ENCODE measurements around the gene ADCY4.

Gene ADCY4

DNA sequence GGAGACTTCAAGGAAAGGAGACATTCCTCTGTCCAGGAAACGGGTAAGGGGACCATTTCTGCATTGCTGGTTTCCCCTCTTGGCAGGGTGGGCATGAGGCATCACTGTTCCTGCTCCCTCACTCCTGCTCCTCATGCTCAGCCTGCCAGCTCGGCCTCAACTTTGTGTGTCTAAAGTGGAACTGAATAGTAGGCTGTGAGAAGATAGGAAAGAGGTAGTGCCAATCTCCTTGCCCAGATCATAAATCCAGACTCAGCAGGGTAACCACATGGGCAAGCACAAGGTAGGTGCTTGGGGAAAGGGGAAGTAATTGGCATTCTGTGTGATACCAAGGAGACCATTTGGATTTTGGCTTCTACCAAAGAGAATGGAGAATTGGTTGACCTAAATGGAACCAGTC is 21.0 kb downstream of the ADCY4 start:
- 0% methylated on average over 1 of the region's 2 CpGs for WGBS (ENCODE audit: insufficient coverage)
- Histone ChIP-seq H3K27ac (ENCODE audit: insufficient read depth in 1 of 2, low read depth in 1 of 2, low read length in 2 of 2, poor library complexity in 1 of 2, severe bottlenecking in 2 of 2) (peak overlapping the region in 1 of 2 experiments; percentile 11), H3K4me1 (ENCODE audit: control extremely low read depth in 1 of 4, control insufficient read depth in 4 of 4, insufficient read depth in 4 of 4, low read length in 3 of 4) (peaks cover 18 to 79% (median 70%) of the 10 kb centered on the region in 4 experiments), H3K27me3 (replicated peaks in 2 of 5; ENCODE audit: control insufficient read depth in 4 of 5, insufficient read depth in 5 of 5, low read length in 4 of 5) (no peaks in the 10 kb centered on the region), H3K4me3 (ENCODE audit: control insufficient read depth in 1 of 7, extremely low read depth in 1 of 7, insufficient read depth in 4 of 7, low read depth in 2 of 7, low read length in 6 of 7) (peak overlapping the region in 1 of 7 experiments; percentile 46), H3K36me3 (ENCODE audit: control insufficient read depth in 4 of 4, insufficient read depth in 4 of 4, low read length in 3 of 4) (peaks cover 0 to 6% (median 0%) of the 10 kb centered on the region in 4 experiments), H3K9me3 (ENCODE audit: control extremely low read depth in 1 of 5, control insufficient read depth in 4 of 5, insufficient read depth in 2 of 5, low read depth in 1 of 5, low read length in 4 of 5) (no peaks in the 10 kb centered on the region)
- ChIA-PET CTCF (interaction anchor here (1.0 to 19.1 kb wide), 6 partner anchors 14 to 122 kb away, joined by 3 to 391 read pairs (median 3); partner anchors contain the start of genes ADCY4, CHMP4A, DHRS1 and NFATC4), POLR2A (no interaction called here)
- DNase-seq = peak; percentile 67 to 94 (median 92)

- DNase-seq = peak; percentile 83 to 92 (median 89)
- WGBS (ENCODE audit: insufficient coverage) = 25% methylated on average over 8 of the region's 9 CpGs
Observed at GRCh38 chr14:24312736-24313507, 21.9 kb downstream of the ADCY4 start.

DNA sequence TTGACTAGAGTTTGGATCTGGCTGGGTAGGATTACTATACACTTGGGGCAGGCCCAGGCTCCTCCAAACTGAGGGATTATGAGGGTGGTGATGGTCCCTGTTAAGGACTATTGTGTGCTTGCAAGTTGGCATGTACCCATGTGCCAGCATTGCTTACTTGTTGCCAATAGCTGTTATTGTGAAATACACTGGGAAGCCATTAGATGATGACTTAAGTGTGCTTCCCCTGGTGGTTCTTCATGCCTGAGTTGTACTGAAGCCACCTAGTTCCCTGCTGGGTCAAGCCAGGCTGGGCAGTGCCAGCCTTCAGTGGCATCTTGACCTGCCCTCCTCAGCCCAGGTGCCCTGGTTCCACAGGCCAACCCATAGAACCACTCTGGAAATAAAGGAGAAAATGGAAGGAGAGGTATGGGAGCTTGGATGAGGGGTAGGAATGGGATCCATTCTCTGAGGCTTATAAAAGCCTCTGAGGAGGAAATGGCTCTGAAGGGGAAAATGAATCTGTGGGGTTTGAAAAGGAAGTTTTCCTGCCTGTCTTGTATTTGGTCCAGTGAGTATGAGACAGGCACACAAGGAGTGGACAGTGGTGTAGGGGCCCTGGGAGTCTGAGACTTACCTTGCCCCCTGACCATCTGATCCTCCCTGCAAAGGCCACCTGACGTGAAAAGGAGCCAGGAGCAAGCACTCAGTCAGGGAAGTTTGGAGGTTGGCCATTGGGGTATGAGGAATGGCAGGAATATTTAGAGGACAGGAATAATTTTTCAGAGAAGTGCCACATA is 22.8 kb downstream of the ADCY4 start:
- H3K9me3 ChIP-seq (ENCODE audit: control extremely low read depth in 1 of 5, control insufficient read depth in 4 of 5, insufficient read depth in 2 of 5, low read depth in 1 of 5, low read length in 4 of 5) = no peaks in the 10 kb centered on the region
- DNase-seq = peak in 1 of 3 donors; percentile 57
- H3K4me3 ChIP-seq (ENCODE audit: control insufficient read depth in 1 of 7, extremely low read depth in 1 of 7, insufficient read depth in 4 of 7, low read depth in 2 of 7, low read length in 6 of 7) = peak overlapping the region in 4 of 7 experiments; percentile 26 to 68 (median 58)
- no peaks in the 10 kb centered on the region for H3K27me3 ChIP-seq (replicated peaks in 2 of 5; ENCODE audit: control insufficient read depth in 4 of 5, insufficient read depth in 5 of 5, low read length in 4 of 5)
- no CpG with 5 or more reads among the region's 1 CpG for WGBS (ENCODE audit: insufficient coverage)
- peaks cover 0 to 19% (median 5%) of the 10 kb centered on the region in 4 experiments for H3K36me3 ChIP-seq (ENCODE audit: control insufficient read depth in 4 of 4, insufficient read depth in 4 of 4, low read length in 3 of 4)
- peak overlapping the region in 1 of 2 experiments; percentile 36 for H3K27ac ChIP-seq (ENCODE audit: insufficient read depth in 1 of 2, low read depth in 1 of 2, low read length in 2 of 2, poor library complexity in 1 of 2, severe bottlenecking in 2 of 2)
- peaks cover 19 to 84% (median 71%) of the 10 kb centered on the region in 4 experiments for H3K4me1 ChIP-seq (ENCODE audit: control extremely low read depth in 1 of 4, control insufficient read depth in 4 of 4, insufficient read depth in 4 of 4, low read length in 3 of 4)
- ChIA-PET POLR2A (interaction anchor here (1.2 to 1.4 kb wide), 3 partner anchors 13 to 117 kb away, joined by 5 read pairs; partner anchors contain the start of gene TM9SF1), CTCF (interaction anchor here (0.8 to 19.1 kb wide), 7 partner anchors 12 to 150 kb away, joined by 3 to 391 read pairs (median 5); partner anchors contain the start of genes ADCY4, DHRS1, NOP9 and TINF2)

More at GRCh38 chr14:24312736-24313507, 21.9 kb downstream of the ADCY4 start:
- ChIA-PET POLR2A (interaction anchor here (0.9 to 1.4 kb wide), 4 partner anchors 12 to 42 kb away, joined by 3 to 5 read pairs (median 4); partner anchors contain the start of gene RABGGTA), CTCF (interaction anchor here (0.8 to 19.1 kb wide), 8 partner anchors 13 to 151 kb away, joined by 3 to 391 read pairs (median 3); partner anchors contain the start of genes ADCY4, CHMP4A, DHRS1 and NOP9)
- no peaks in the 10 kb centered on the region for H3K27me3 ChIP-seq (replicated peaks in 2 of 5; ENCODE audit: control insufficient read depth in 4 of 5, insufficient read depth in 5 of 5, low read length in 4 of 5)
- peak overlapping the region in 1 of 2 experiments; percentile 36 for H3K27ac ChIP-seq (ENCODE audit: insufficient read depth in 1 of 2, low read depth in 1 of 2, low read length in 2 of 2, poor library complexity in 1 of 2, severe bottlenecking in 2 of 2)
- H3K9me3 ChIP-seq (ENCODE audit: control extremely low read depth in 1 of 5, control insufficient read depth in 4 of 5, insufficient read depth in 2 of 5, low read depth in 1 of 5, low read length in 4 of 5) = no peaks in the 10 kb centered on the region
- H3K4me3 ChIP-seq (ENCODE audit: control insufficient read depth in 1 of 7, extremely low read depth in 1 of 7, insufficient read depth in 4 of 7, low read depth in 2 of 7, low read length in 6 of 7) = peak overlapping the region in 4 of 7 experiments; percentile 13 to 58 (median 34)
- H3K36me3 ChIP-seq (ENCODE audit: control insufficient read depth in 4 of 4, insufficient read depth in 4 of 4, low read length in 3 of 4) = peaks cover 0 to 11% (median under 1%) of the 10 kb centered on the region in 4 experiments
- peaks cover 19 to 89% (median 73%) of the 10 kb centered on the region in 4 experiments for H3K4me1 ChIP-seq (ENCODE audit: control extremely low read depth in 1 of 4, control insufficient read depth in 4 of 4, insufficient read depth in 4 of 4, low read length in 3 of 4)

DNA sequence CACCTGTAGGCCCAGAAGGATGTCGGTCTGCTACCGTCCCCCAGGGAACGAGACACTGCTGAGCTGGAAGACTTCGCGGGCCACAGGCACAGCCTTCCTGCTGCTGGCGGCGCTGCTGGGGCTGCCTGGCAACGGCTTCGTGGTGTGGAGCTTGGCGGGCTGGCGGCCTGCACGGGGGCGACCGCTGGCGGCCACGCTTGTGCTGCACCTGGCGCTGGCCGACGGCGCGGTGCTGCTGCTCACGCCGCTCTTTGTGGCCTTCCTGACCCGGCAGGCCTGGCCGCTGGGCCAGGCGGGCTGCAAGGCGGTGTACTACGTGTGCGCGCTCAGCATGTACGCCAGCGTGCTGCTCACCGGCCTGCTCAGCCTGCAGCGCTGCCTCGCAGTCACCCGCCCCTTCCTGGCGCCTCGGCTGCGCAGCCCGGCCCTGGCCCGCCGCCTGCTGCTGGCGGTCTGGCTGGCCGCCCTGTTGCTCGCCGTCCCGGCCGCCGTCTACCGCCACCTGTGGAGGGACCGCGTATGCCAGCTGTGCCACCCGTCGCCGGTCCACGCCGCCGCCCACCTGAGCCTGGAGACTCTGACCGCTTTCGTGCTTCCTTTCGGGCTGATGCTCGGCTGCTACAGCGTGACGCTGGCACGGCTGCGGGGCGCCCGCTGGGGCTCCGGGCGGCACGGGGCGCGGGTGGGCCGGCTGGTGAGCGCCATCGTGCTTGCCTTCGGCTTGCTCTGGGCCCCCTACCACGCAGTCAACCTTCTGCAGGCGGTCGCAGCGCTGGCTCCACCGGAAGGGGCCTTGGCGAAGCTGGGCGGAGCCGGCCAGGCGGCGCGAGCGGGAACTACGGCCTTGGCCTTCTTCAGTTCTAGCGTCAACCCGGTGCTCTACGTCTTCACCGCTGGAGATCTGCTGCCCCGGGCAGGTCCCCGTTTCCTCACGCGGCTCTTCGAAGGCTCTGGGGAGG is 23.9 kb downstream of the ADCY4 start, which contains the start of gene LTB4R:
TSS of gene LTB4R (plus strand) at position 857 of the 959 bp plus-strand sequence. CDS start 4,150 bp downstream, outside the sequence.
- 6% methylated on average over 99 of the region's 99 CpGs for WGBS (ENCODE audit: insufficient coverage)
- ChIA-PET POLR2A (interaction anchor here (1.0 to 1.4 kb wide), 4 partner anchors 14 to 116 kb away, joined by 4 to 5 read pairs (median 5); partner anchors contain the start of gene TM9SF1), CTCF (interaction anchor here (0.9 to 19.1 kb wide), 14 partner anchors 11 to 149 kb away, joined by 3 to 391 read pairs (median 18); partner anchors contain the start of genes ADCY4, DHRS1, IRF9 and KHNYN)
- Histone ChIP-seq H3K4me1 (ENCODE audit: control extremely low read depth in 1 of 4, control insufficient read depth in 4 of 4, insufficient read depth in 4 of 4, low read length in 3 of 4) (peaks cover 19 to 79% (median 69%) of the 10 kb centered on the region in 4 experiments), H3K9me3 (ENCODE audit: control extremely low read depth in 1 of 5, control insufficient read depth in 4 of 5, insufficient read depth in 2 of 5, low read depth in 1 of 5, low read length in 4 of 5) (no peaks in the 10 kb centered on the region), H3K36me3 (ENCODE audit: control insufficient read depth in 4 of 4, insufficient read depth in 4 of 4, low read length in 3 of 4) (peaks cover 3 to 30% (median 12%) of the 10 kb centered on the region in 4 experiments), H3K27ac (ENCODE audit: insufficient read depth in 1 of 2, low read depth in 1 of 2, low read length in 2 of 2, poor library complexity in 1 of 2, severe bottlenecking in 2 of 2) (peak within 1 kb of the TSS in 1 of 2 experiments; percentile 50), H3K4me3 (ENCODE audit: control insufficient read depth in 1 of 7, extremely low read depth in 1 of 7, insufficient read depth in 4 of 7, low read depth in 2 of 7, low read length in 6 of 7) (peak within 1 kb of the TSS in 6 of 7 experiments; percentile 17 to 68 (median 42)), H3K27me3 (replicated peaks in 2 of 5; ENCODE audit: control insufficient read depth in 4 of 5, insufficient read depth in 5 of 5, low read length in 4 of 5) (no peaks in the 10 kb centered on the region)
- peak; percentile 85 to 94 (median 88) for DNase-seq

- Histone ChIP-seq H3K36me3 (ENCODE audit: control insufficient read depth in 4 of 4, insufficient read depth in 4 of 4, low read length in 3 of 4) (peaks cover 8 to 36% (median 19%) of the 10 kb centered on the region in 4 experiments), H3K9me3 (ENCODE audit: control extremely low read depth in 1 of 5, control insufficient read depth in 4 of 5, insufficient read depth in 2 of 5, low read depth in 1 of 5, low read length in 4 of 5) (no peaks in the 10 kb centered on the region), H3K4me3 (ENCODE audit: control insufficient read depth in 1 of 7, extremely low read depth in 1 of 7, insufficient read depth in 4 of 7, low read depth in 2 of 7, low read length in 6 of 7) (peak overlapping the region in 6 of 7 experiments; percentile 6 to 68 (median 42)), H3K4me1 (ENCODE audit: control extremely low read depth in 1 of 4, control insufficient read depth in 4 of 4, insufficient read depth in 4 of 4, low read length in 3 of 4) (peaks cover 19 to 75% (median 66%) of the 10 kb centered on the region in 4 experiments), H3K27ac (ENCODE audit: insufficient read depth in 1 of 2, low read depth in 1 of 2, low read length in 2 of 2, poor library complexity in 1 of 2, severe bottlenecking in 2 of 2) (peak overlapping the region in 1 of 2 experiments; percentile 40), H3K27me3 (replicated peaks in 2 of 5; ENCODE audit: control insufficient read depth in 4 of 5, insufficient read depth in 5 of 5, low read length in 4 of 5) (no peaks in the 10 kb centered on the region)
- WGBS (ENCODE audit: insufficient coverage) = 6% methylated on average over 4 of the region's 5 CpGs
- CTCF ChIA-PET = interaction anchor here (0.5 to 19.1 kb wide), 15 partner anchors 10 to 149 kb away, joined by 3 to 391 read pairs (median 7); partner anchors contain the start of genes ADCY4, DHRS1, IRF9 and KHNYN
- POLR2A ChIA-PET = interaction anchor here (1.0 kb wide), 1 partner anchor 90 kb away, joined by 4 read pairs; no protein-coding TSS in a partner anchor
- DNase-seq = peak in 1 of 3 donors; percentile 19
Observed at GRCh38 chr14:24310265-24310645, 24.6 kb downstream of the ADCY4 start.

All from common myeloid progenitor, CD34-positive (primary cell).